Smooth muscle cell (in vitro differentiated cells): ENCODE data around the gene IDI1. TPM values are rescaled to one million over a fixed set of nuclear protein-coding genes. Genes with fewer than 3 reads are reported as not detected.

Experiments
- DNase-seq: peaks from one replicate; lab custom pipeline; 2025; ENCODE audit not compliant: unreplicated experiment; lab: John Stamatoyannopoulos, UW
- H2AFZ ChIP-seq: fragments of 200-600 bp; sonication (generic); 2 replicates; pipeline ENCODE4 v1.6.0; 2016; ENCODE audit warnings: antibody characterized with exemption, low read depth, mild to moderate bottlenecking
- H3F3A ChIP-seq: fragments of 200-600 bp; sonication (generic); 2 replicates; pipeline ENCODE4 v1.6.0; 2017; ENCODE audit warnings: antibody characterized with exemption, low read depth
- H3K27ac ChIP-seq: fragments of 200-600 bp; sonication (generic); 2 replicates; pipeline ENCODE4 v1.5.1; 2016; ENCODE audit warnings: low read depth, mild to moderate bottlenecking
- H3K27me3 ChIP-seq: fragments of 200-600 bp; sonication (generic); 2 replicates; pipeline ENCODE4 v1.6.1; 2016; ENCODE audit warnings: low read depth, mild to moderate bottlenecking
- H3K36me3 ChIP-seq: fragments of 200-600 bp; sonication (generic); 2 replicates; pipeline ENCODE4 v1.5.1; 2016; ENCODE audit warnings: low read depth
- H3K4me1 ChIP-seq: fragments of 200-600 bp; sonication (generic); 2 replicates; pipeline ENCODE4 v1.5.1; 2016; ENCODE audit warnings: low read depth
- H3K4me2 ChIP-seq: fragments of 200-600 bp; sonication (generic); 2 replicates; pipeline ENCODE4 v1.6.0; 2016; ENCODE audit warnings: mild to moderate bottlenecking
- H3K4me3 ChIP-seq: fragments of 200-600 bp; sonication (generic); 2 replicates; pipeline ENCODE4 v1.5.1; 2016; ENCODE audit warnings: mild to moderate bottlenecking
- H3K79me2 ChIP-seq: fragments of 200-600 bp; sonication (generic); 2 replicates; pipeline ENCODE4 v1.6.0; 2016; ENCODE audit warnings: low read depth, mild to moderate bottlenecking
- H3K9ac ChIP-seq: fragments of 200-600 bp; sonication (generic); 2 replicates; pipeline ENCODE4 v1.6.0; 2016; ENCODE audit warnings: low read depth
- H3K9me3 ChIP-seq: fragments of 200-600 bp; sonication (generic); replicated peaks from 2 replicates; pipeline ENCODE4 v1.5.1; 2016; ENCODE audit warnings: low read depth
- H4K20me1 ChIP-seq: fragments of 200-600 bp; sonication (generic); 2 replicates; pipeline ENCODE4 v1.6.0; 2016; ENCODE audit warnings: low read depth
- CTCF ChIP-seq: fragments of 200-600 bp; sonication (generic); IDR thresholded peaks from 2 replicates; pipeline ENCODE4 v1.5.1; 2017; ENCODE audit warnings: borderline replicate concordance, mild to moderate bottlenecking, antibody characterized with exemption; ENCODE audit not compliant: insufficient read depth, poor library complexity, severe bottlenecking
- WGBS: methylation state at CpG from one replicate; pipeline ENCODE4 v1.1.7; 2016; ENCODE audit warnings: low lambda C conversion rate; 5-methylcytosine and 5-hydroxymethylcytosine counted together
- polyA plus RNA-seq: library from polyadenylated mRNA; unstranded; fragments of >200 nt; fragmentation: Nextera tagmentation; extraction: Ambion mirVana; gene quantifications from 2 replicates; pipeline ENCODE4 v1.2.1, GENCODE V29; 2016
- total RNA-seq: library from RNA; depleted of rRNA; stranded (reverse); fragments of >200 nt; gene quantifications from 2 replicates; pipeline ENCODE4 v1.2.3, GENCODE V29; 2014

Gene IDI1
- total RNA-seq (142 and 240 TPM in 2 replicates), polyA plus RNA-seq (136 and 165 TPM in 2 replicates)

GRCh38 chr10:1048732-1049424, at the start of gene IDI1:
TSS of gene IDI1 (minus strand) at chr10:1049119. CDS start at chr10:1049003, 116 bp downstream.
- H3K79me2 ChIP-seq = peaks cover 76% of the 10 kb centered on the region
- peak; percentile 99 for DNase-seq
- H3K36me3 ChIP-seq = no peaks in the 10 kb centered on the region
- H4K20me1 ChIP-seq = peaks cover 64% of the 10 kb centered on the region
- peaks cover 31% of the 10 kb centered on the region for H3F3A ChIP-seq
- H3K9ac ChIP-seq = peak within 1 kb of the TSS; percentile 94
- H3K9me3 ChIP-seq = no peaks in the 10 kb centered on the region
- H3K27me3 ChIP-seq = no peaks in the 10 kb centered on the region
- H3K4me1 ChIP-seq = peaks cover 15% of the 10 kb centered on the region
- peak within 1 kb of the TSS; percentile 82 for H3K4me3 ChIP-seq
- peak within 1 kb of the TSS; percentile 99 for H3K27ac ChIP-seq
- no peak within 1 kb of the TSS for H2AFZ ChIP-seq
- no peak for TF ChIP-seq CTCF
- under 1% methylated on average over 75 of the region's 83 CpGs for WGBS
- H3K4me2 ChIP-seq = peak within 1 kb of the TSS; percentile 92

- H3K27ac ChIP-seq = no peak overlapping the region
Measured at GRCh38 chr10:1097436-1097835, 48.5 kb upstream of the IDI1 start.

GRCh38 chr10:1096287-1096889, 47.5 kb upstream of the IDI1 start:
- Histone ChIP-seq H3K9me3 (no peaks in the 10 kb centered on the region), H2AFZ (no peak overlapping the region), H3K79me2 (no peaks in the 10 kb centered on the region), H3K4me2 (no peak overlapping the region), H3K9ac (no peak overlapping the region), H4K20me1 (peaks cover 47% of the 10 kb centered on the region), H3K4me3 (no peak overlapping the region), H3K27me3 (no peaks in the 10 kb centered on the region), H3K4me1 (no peaks in the 10 kb centered on the region), H3K27ac (no peak overlapping the region), H3K36me3 (peaks cover 3% of the 10 kb centered on the region), H3F3A (no peaks in the 10 kb centered on the region)
- 97% methylated on average over 27 of the region's 27 CpGs for WGBS
- no peak for DNase-seq
- no peak for TF ChIP-seq CTCF

More at GRCh38 chr10:1097436-1097835, 48.5 kb upstream of the IDI1 start:
- H3F3A ChIP-seq = no peaks in the 10 kb centered on the region
- peaks cover 54% of the 10 kb centered on the region for H4K20me1 ChIP-seq
- no peak for DNase-seq
- H3K9me3 ChIP-seq = no peaks in the 10 kb centered on the region
- H3K9ac ChIP-seq = no peak overlapping the region
- WGBS = 99% methylated on average over 6 of the region's 6 CpGs
- H3K4me2 ChIP-seq = no peak overlapping the region
- no peak overlapping the region for H3K4me3 ChIP-seq
- H3K4me1 ChIP-seq = no peaks in the 10 kb centered on the region
- H3K79me2 ChIP-seq = no peaks in the 10 kb centered on the region
- no peak overlapping the region for H2AFZ ChIP-seq
- peaks cover 3% of the 10 kb centered on the region for H3K36me3 ChIP-seq
- H3K27me3 ChIP-seq = no peaks in the 10 kb centered on the region
- no peak for TF ChIP-seq CTCF
